Spleen (tissue), 13 donors: Measurements from ENCODE around the gene SH3BP5L. TPM values are rescaled to one million over a fixed set of nuclear protein-coding genes. Genes with fewer than 3 reads are reported as not detected.

Source experiments
- DNase-seq: peaks from one replicate; pipeline ENCODE4 v3.0.0-alpha.2; 2020
- H3K27ac ChIP-seq, 8 donors: fragments of 200-600 bp; sonication (generic) in 7 of 8; 1 replicate in 4 of 8; 2 replicates in 4 of 8; pipeline versions ENCODE4 v1.5.0 to v1.8.0; 2016 to 2021; ENCODE audit warnings: inconsistent platforms in 4 of 8, mild to moderate bottlenecking in 4 of 8, moderate library complexity in 1 of 8
- H3K27me3 ChIP-seq, 7 donors: fragments of 200-600 bp; sonication (generic) in 6 of 7; replicated peaks in 1 of 7; 1 replicate in 4 of 7; 2 replicates in 3 of 7; pipeline versions ENCODE4 v1.5.0 to v1.8.0; 2016 to 2021; ENCODE audit warnings: inconsistent platforms in 3 of 7, mild to moderate bottlenecking in 1 of 7
- H3K36me3 ChIP-seq, 6 donors: fragments of 200-600 bp; sonication (generic) in 5 of 6; 1 replicate in 4 of 6; 2 replicates in 2 of 6; pipeline versions ENCODE4 v1.5.0 to v1.8.0; 2016 to 2021; ENCODE audit warnings: inconsistent platforms in 2 of 6
- H3K4me1 ChIP-seq, 6 donors: fragments of 200-600 bp; sonication (generic) in 5 of 6; 1 replicate in 3 of 6; 2 replicates in 3 of 6; pipeline versions ENCODE4 v1.5.0 to v1.8.0; 2016 to 2021; ENCODE audit warnings: inconsistent platforms in 3 of 6
- H3K4me3 ChIP-seq, 8 donors: fragments of 200-600 bp; sonication (generic) in 7 of 8; 1 replicate in 4 of 8; 2 replicates in 4 of 8; pipeline versions ENCODE4 v1.5.0 to v1.8.0; 2016 to 2021; ENCODE audit warnings: inconsistent platforms in 4 of 8, mild to moderate bottlenecking in 4 of 8, moderate library complexity in 2 of 8
- H3K9me3 ChIP-seq, 8 donors: fragments of 200-600 bp; sonication (generic) in 7 of 8; 1 replicate in 4 of 8; 2 replicates in 4 of 8; pipeline versions ENCODE4 v1.5.0 to v1.8.0; 2016 to 2021; ENCODE audit warnings: inconsistent platforms in 4 of 8
- CTCF ChIP-seq, 11 experiments: fragments of 200-600 bp in 7 of 11; fragments of 450-650 bp in 4 of 11; sonication (generic) in 4 of 11; IDR thresholded peaks in 8 of 11; conservative IDR thresholded peaks in 3 of 11; 1 replicate in 7 of 11; 2 replicates in 4 of 11; pipeline versions ENCODE4 v1.4.0 to v1.8.0; 2016 to 2021; ENCODE audit warnings: antibody characterized with exemption in 11 of 11, inconsistent platforms in 4 of 11, mild to moderate bottlenecking in 1 of 11
- POLR2A ChIP-seq, 3 donors: fragments of 450-650 bp; IDR thresholded peaks; one replicate each; pipeline ENCODE4 v1.5.1; 2017; ENCODE audit warnings: antibody characterized with exemption in 3 of 3, mild to moderate bottlenecking in 1 of 3
- POLR2AphosphoS5 ChIP-seq, 3 donors: sonication (generic); formaldehyde crosslinking; IDR thresholded peaks; one replicate each; pipeline ENCODE4 v1.5.1; 2017; ENCODE audit warnings: antibody characterized with exemption in 3 of 3
- WGBS, 5 donors: extraction: QIAGEN DNeasy Blood & Tissue Kit in 3 of 5; methylation state at CpG; one replicate each; pipeline versions ENCODE4 v1.1.5 to v1.1.7; 2013 to 2018; 5-methylcytosine and 5-hydroxymethylcytosine counted together
- intact Hi-C: fragments of 100-400 bp; cut with DNase I; formaldehyde crosslinking; loops from one replicate; pipeline ENCODE4 v1.15.0; 2023; ENCODE audit warnings: low total_unique reads
- long read RNA-seq, 2 donors: transcript quantifications; one replicate each; lab custom pipeline, GENCODE V29; 2026
- polyA plus RNA-seq, 3 donors: library from polyadenylated mRNA; stranded (reverse); fragments of 200-250 nt; gene quantifications; one replicate each; pipeline ENCODE4 v1.2.1, GENCODE V29; 2013
- total RNA-seq, 7 donors: library from RNA; depleted of rRNA in 3 of 7; stranded (reverse); fragments of >200 nt in 3 of 7; fragmentation: NEBNext Ultra II Directional in 4 of 7; extraction: Animal tissue kit (Norgen Biotek cat#: 25700) in 4 of 7; gene quantifications; one replicate each; pipeline versions ENCODE4 v1.1.0 to v1.2.1, GENCODE V29; 2016 to 2021
- donor health status: healthy with polysubstance abuse.
- donor health status: DM: no; HTN: no; CAD: no; lungs with moderate emphysema.
- donor health status: DM: no; HTN: no; CAD: no.
- donor health status: Bipolar disorder and iron deficiency.
- donor health status: healthy.
- donor health status: DM: no; HTN: no; CAD: no.
- donor health status: DM: yes; HTN: yes; CAD: no.

SH3BP5L gene
- total RNA-seq (10 to 100 TPM; 29.1 to 43.3 (median 30.7) TPM), polyA plus RNA-seq (10 to 100 TPM; 10.1 to 23.1 (median 11.3) TPM)
- long read RNA-seq, donor 1, partial matches to known transcripts, result 0 of 1 reads
- long read RNA-seq, donor 1, other reads (novel, unspliced or antisense), result 0 of 1 reads
- long read RNA-seq, donor 2, partial matches to known transcripts, result 0 of 1 reads
- long read RNA-seq, donor 2, other reads (novel, unspliced or antisense), result 0 of 1 reads

- 0 to 1% (median 0%) methylated on average over 51 to 56 of the region's 56 CpGs for WGBS, 5 donors
- peak; percentile 98 for DNase-seq
- Histone ChIP-seq H3K4me1 (peaks cover 34 to 71% (median 56%) of the 10 kb centered on the region in 6 donors), H3K36me3 (peaks cover 0 to 36% (median 6%) of the 10 kb centered on the region in 6 donors), H3K27ac (peak within 1 kb of the TSS; percentile 91 to 100 (median 99)), H3K9me3 (no peaks in the 10 kb centered on the region), H3K4me3 (peak within 1 kb of the TSS; percentile 63 to 92 (median 68)), H3K27me3 (no peaks in the 10 kb centered on the region)
- intact Hi-C loops, result no loop called here
- TF ChIP-seq CTCF (IDR thresholded peaks at IDR 0.05 in 8 of 11, conservative IDR thresholded peaks at IDR 0.05 in 3 of 11) (peak; percentile 49 to 85 (median 78)), POLR2AphosphoS5 (IDR thresholded peaks at IDR 0.05) (peak; percentile 95 to 97 (median 96)), POLR2A (IDR thresholded peaks at IDR 0.05) (peak; percentile 73 to 79 (median 75))
These were observed at the start of gene SH3BP5L for GRCh38 chr1:248825909-248826760. TSS of gene SH3BP5L (minus strand) at chr1:248825915. CDS start at chr1:248824935, 980 bp downstream.

- Histone ChIP-seq H3K4me1 (peaks cover 0 to 23% (median 9%) of the 10 kb centered on the region in 6 donors), H3K4me3 (peak overlapping the region; percentile 51 to 80 (median 62)), H3K27me3 (no peaks in the 10 kb centered on the region), H3K36me3 (no peaks in the 10 kb centered on the region), H3K9me3 (no peaks in the 10 kb centered on the region), H3K27ac (peak overlapping the region; percentile 87 to 99 (median 95))
- intact Hi-C loops, result no loop called here
- no peak for DNase-seq
- WGBS, 5 donors, result 6 to 13% (median 6%) methylated on average over 23 of the region's 23 CpGs
- TF ChIP-seq POLR2A (IDR thresholded peaks at IDR 0.05), result no peak
- peak in 1 of 11 experiments; percentile 7 for TF ChIP-seq CTCF (IDR thresholded peaks at IDR 0.05 in 8 of 11, conservative IDR thresholded peaks at IDR 0.05 in 3 of 11)
These were observed 48.3 kb upstream of the SH3BP5L start for GRCh38 chr1:248873993-248874533.

DNA sequence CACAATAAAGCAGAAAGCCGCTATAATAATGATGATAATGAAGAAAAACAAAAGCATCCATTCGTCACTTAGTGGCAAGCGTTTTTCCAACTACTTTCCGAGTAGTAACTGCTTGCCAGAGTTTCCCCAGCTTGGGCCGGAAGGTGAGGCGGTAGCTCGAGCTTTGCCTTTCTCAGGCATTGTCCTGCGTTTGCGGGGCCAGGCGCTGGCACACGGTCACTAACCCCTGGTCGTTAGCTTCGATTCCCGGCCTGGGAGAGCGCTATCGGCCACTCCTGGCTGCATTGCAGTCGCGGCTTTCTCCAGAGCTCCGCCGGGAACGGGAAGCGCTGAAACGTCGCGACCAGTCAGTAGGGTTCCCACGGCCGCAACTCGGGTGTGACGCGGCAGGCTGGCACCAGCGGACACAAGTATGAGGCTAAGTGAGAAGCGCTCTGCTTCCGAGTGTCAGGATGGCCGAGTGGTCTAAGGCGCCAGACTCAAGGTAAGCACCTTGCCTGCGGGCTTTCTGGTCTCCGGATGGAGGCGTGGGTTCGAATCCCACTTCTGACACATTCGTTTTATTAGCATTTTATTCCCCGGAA, 47.8 kb upstream of the SH3BP5L start:
- H3K4me3 ChIP-seq, result peak overlapping the region; percentile 51 to 80 (median 62)
- peaks cover 0 to 23% (median 9%) of the 10 kb centered on the region in 6 donors for H3K4me1 ChIP-seq
- TF ChIP-seq POLR2AphosphoS5 (IDR thresholded peaks at IDR 0.05) (peak; percentile 78 to 89 (median 88)), CTCF (IDR thresholded peaks at IDR 0.05 in 8 of 11, conservative IDR thresholded peaks at IDR 0.05 in 3 of 11) (peak in 1 of 11 experiments; percentile 23), POLR2A (IDR thresholded peaks at IDR 0.05) (peak in 1 of 3 donors; percentile 63)
- WGBS, 5 donors, result 0% methylated on average over 22 to 41 of the region's 41 CpGs
- no peaks in the 10 kb centered on the region for H3K27me3 ChIP-seq
- peak; percentile 96 for DNase-seq
- intact Hi-C loops, result no loop called here
- H3K9me3 ChIP-seq, result no peaks in the 10 kb centered on the region
- H3K27ac ChIP-seq, result peak overlapping the region; percentile 87 to 99 (median 95)
- H3K36me3 ChIP-seq, result no peaks in the 10 kb centered on the region
